ENCODE measurements around the gene LRRN2.

DNA sequence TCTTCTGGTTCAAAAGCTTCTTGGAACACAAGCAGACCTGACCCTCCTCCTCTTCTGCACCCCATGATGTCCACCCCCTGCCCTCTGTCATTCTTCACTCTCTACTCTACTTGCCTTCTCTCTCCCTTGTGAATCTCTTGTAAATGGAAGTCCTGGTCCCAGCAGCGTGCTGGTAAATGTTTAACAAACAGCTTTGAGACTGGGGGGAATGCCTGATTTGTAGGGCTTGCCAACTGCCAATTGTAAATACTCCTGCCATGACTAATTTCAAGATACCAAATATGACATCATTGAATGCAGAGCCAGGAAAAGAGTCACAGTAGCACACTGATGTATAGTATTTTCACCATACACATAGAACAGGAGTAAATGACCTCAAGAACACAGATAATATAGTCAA lies 40.9 kb upstream of the LRRN2 start:
- TF ChIP-seq, protein P1, sequence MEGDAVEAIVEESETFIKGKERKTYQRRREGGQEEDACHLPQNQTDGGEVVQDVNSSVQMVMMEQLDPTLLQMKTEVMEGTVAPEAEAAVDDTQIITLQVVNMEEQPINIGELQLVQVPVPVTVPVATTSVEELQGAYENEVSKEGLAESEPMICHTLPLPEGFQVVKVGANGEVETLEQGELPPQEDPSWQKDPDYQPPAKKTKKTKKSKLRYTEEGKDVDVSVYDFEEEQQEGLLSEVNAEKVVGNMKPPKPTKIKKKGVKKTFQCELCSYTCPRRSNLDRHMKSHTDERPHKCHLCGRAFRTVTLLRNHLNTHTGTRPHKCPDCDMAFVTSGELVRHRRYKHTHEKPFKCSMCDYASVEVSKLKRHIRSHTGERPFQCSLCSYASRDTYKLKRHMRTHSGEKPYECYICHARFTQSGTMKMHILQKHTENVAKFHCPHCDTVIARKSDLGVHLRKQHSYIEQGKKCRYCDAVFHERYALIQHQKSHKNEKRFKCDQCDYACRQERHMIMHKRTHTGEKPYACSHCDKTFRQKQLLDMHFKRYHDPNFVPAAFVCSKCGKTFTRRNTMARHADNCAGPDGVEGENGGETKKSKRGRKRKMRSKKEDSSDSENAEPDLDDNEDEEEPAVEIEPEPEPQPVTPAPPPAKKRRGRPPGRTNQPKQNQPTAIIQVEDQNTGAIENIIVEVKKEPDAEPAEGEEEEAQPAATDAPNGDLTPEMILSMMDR (conservative IDR thresholded peaks at IDR 0.05) = no peak
- no peak for TF ChIP-seq EZH2 (IDR thresholded peaks at IDR 0.05; ENCODE audit: low read depth)

Measured in PC-9 (cell line).